ENCODE results near the gene ZNF653.

Gene ZNF653

GRCh38 chr19:11504502-11505031 is 1.1 kb downstream of the ZNF653 start:
- Mint-ChIP-seq H3K36me3 (peaks cover 6% of the 10 kb centered on the region), H3K27me3 (no peaks in the 10 kb centered on the region), H3K9me3 (no peaks in the 10 kb centered on the region), H3K4me1 (peaks cover 18% of the 10 kb centered on the region), H3K4me3 (peak overlapping the region; percentile 95), H3K27ac (peak overlapping the region; percentile 94)
- DNase-seq (ENCODE audit: low spot score in 2 of 2) (no peak), ATAC-seq (ENCODE audit: low read depth) (no peak)

- no peak for ATAC-seq (ENCODE audit: low read depth)
- peaks cover 10% of the 10 kb centered on the region for H3K36me3 Mint-ChIP-seq
- no peak overlapping the region for H3K4me3 Mint-ChIP-seq
These were observed 5.7 kb downstream of the ZNF653 start for GRCh38 chr19:11499890-11500420.

GRCh38 chr19:11499220-11499726 is 6.4 kb downstream of the ZNF653 start:
- Mint-ChIP-seq H3K4me1 (peaks cover 8% of the 10 kb centered on the region), H3K27ac (peak overlapping the region; percentile 8), H3K4me3 (no peak overlapping the region), H3K27me3 (no peaks in the 10 kb centered on the region), H3K9me3 (no peaks in the 10 kb centered on the region), H3K36me3 (peaks cover 12% of the 10 kb centered on the region)
- no peak for ATAC-seq (ENCODE audit: low read depth)
- no peak for DNase-seq (ENCODE audit: low spot score in 2 of 2)

More at GRCh38 chr19:11499890-11500420, 5.7 kb downstream of the ZNF653 start:
- no peak overlapping the region for H3K27ac Mint-ChIP-seq
- DNase-seq (ENCODE audit: low spot score in 2 of 2), result no peak
- H3K4me1 Mint-ChIP-seq, result peaks cover 15% of the 10 kb centered on the region
- H3K9me3 Mint-ChIP-seq, result no peaks in the 10 kb centered on the region
- no peaks in the 10 kb centered on the region for H3K27me3 Mint-ChIP-seq

- H3K27ac Mint-ChIP-seq, result no peak overlapping the region
- peaks cover 5% of the 10 kb centered on the region for H3K4me1 Mint-ChIP-seq
- ATAC-seq (ENCODE audit: low read depth) (peak; percentile 84), DNase-seq (ENCODE audit: low spot score in 2 of 2) (peak; percentile 56 to 63)
- H3K36me3 Mint-ChIP-seq, result peaks cover 15% of the 10 kb centered on the region
- no peaks in the 10 kb centered on the region for H3K27me3 Mint-ChIP-seq
- no peak overlapping the region for H3K4me3 Mint-ChIP-seq
- no peaks in the 10 kb centered on the region for H3K9me3 Mint-ChIP-seq
These were observed 9.1 kb downstream of the ZNF653 start for GRCh38 chr19:11496391-11497163.

- peaks cover 16% of the 10 kb centered on the region for H3K36me3 Mint-ChIP-seq
- H3K27ac Mint-ChIP-seq, result no peak overlapping the region
- H3K9me3 Mint-ChIP-seq, result no peaks in the 10 kb centered on the region
- peaks cover 3% of the 10 kb centered on the region for H3K4me1 Mint-ChIP-seq
- ATAC-seq (ENCODE audit: low read depth), result no peak
- no peak overlapping the region for H3K4me3 Mint-ChIP-seq
- DNase-seq (ENCODE audit: low spot score in 2 of 2), result no peak
- no peaks in the 10 kb centered on the region for H3K27me3 Mint-ChIP-seq
These were observed 9.8 kb downstream of the ZNF653 start for GRCh38 chr19:11495885-11496284.

GRCh38 chr19:11495481-11495880 is 10.2 kb downstream of the ZNF653 start:
- Mint-ChIP-seq H3K27me3 (no peaks in the 10 kb centered on the region), H3K27ac (no peak overlapping the region), H3K4me3 (no peak overlapping the region), H3K9me3 (no peaks in the 10 kb centered on the region), H3K4me1 (peaks cover 3% of the 10 kb centered on the region), H3K36me3 (peaks cover 17% of the 10 kb centered on the region)
- DNase-seq (ENCODE audit: low spot score in 2 of 2) (no peak), ATAC-seq (ENCODE audit: low read depth) (no peak)

GRCh38 chr19:11494634-11495285 is 10.9 kb downstream of the ZNF653 start:
- no peak overlapping the region for H3K27ac Mint-ChIP-seq
- no peak for ATAC-seq (ENCODE audit: low read depth)
- DNase-seq (ENCODE audit: low spot score in 2 of 2), result no peak
- H3K36me3 Mint-ChIP-seq, result peaks cover 18% of the 10 kb centered on the region
- no peak overlapping the region for H3K4me3 Mint-ChIP-seq
- no peaks in the 10 kb centered on the region for H3K27me3 Mint-ChIP-seq
- peaks cover 4% of the 10 kb centered on the region for H3K4me1 Mint-ChIP-seq
- no peaks in the 10 kb centered on the region for H3K9me3 Mint-ChIP-seq

GRCh38 chr19:11489378-11489777 is 16.3 kb downstream of the ZNF653 start:
- no peak overlapping the region for H3K27ac Mint-ChIP-seq
- H3K27me3 Mint-ChIP-seq, result no peaks in the 10 kb centered on the region
- H3K4me1 Mint-ChIP-seq, result peaks cover 3% of the 10 kb centered on the region
- ATAC-seq (ENCODE audit: low read depth) (no peak), DNase-seq (ENCODE audit: low spot score in 2 of 2) (no peak)
- H3K4me3 Mint-ChIP-seq, result no peak overlapping the region
- peaks cover 19% of the 10 kb centered on the region for H3K36me3 Mint-ChIP-seq
- no peaks in the 10 kb centered on the region for H3K9me3 Mint-ChIP-seq

GRCh38 chr19:11486661-11487503 is 18.8 kb downstream of the ZNF653 start:
- no peak for ATAC-seq (ENCODE audit: low read depth)
- H3K36me3 Mint-ChIP-seq, result peaks cover 19% of the 10 kb centered on the region

GRCh38 chr19:11485245-11485837 is 20.3 kb downstream of the ZNF653 start:
- no peak for DNase-seq (ENCODE audit: low spot score in 2 of 2)
- Mint-ChIP-seq H3K9me3 (no peaks in the 10 kb centered on the region), H3K4me1 (peaks cover 15% of the 10 kb centered on the region), H3K36me3 (peaks cover 15% of the 10 kb centered on the region), H3K27ac (no peak overlapping the region), H3K4me3 (no peak overlapping the region), H3K27me3 (peaks cover 4% of the 10 kb centered on the region)
- no peak for ATAC-seq (ENCODE audit: low read depth)

More at GRCh38 chr19:11486661-11487503, 18.8 kb downstream of the ZNF653 start:
- DNase-seq (ENCODE audit: low spot score in 2 of 2), result no peak
- no peak overlapping the region for H3K4me3 Mint-ChIP-seq
- no peak overlapping the region for H3K27ac Mint-ChIP-seq
- peaks cover 11% of the 10 kb centered on the region for H3K4me1 Mint-ChIP-seq
- peaks cover 4% of the 10 kb centered on the region for H3K27me3 Mint-ChIP-seq
- no peaks in the 10 kb centered on the region for H3K9me3 Mint-ChIP-seq

- H3K27me3 Mint-ChIP-seq, result peaks cover 8% of the 10 kb centered on the region
- H3K36me3 Mint-ChIP-seq, result peaks cover 9% of the 10 kb centered on the region
- ATAC-seq (ENCODE audit: low read depth), result no peak
- no peak overlapping the region for H3K27ac Mint-ChIP-seq
- H3K4me3 Mint-ChIP-seq, result no peak overlapping the region
- DNase-seq (ENCODE audit: low spot score in 2 of 2), result no peak
- peaks cover 1% of the 10 kb centered on the region for H3K9me3 Mint-ChIP-seq
- peaks cover 18% of the 10 kb centered on the region for H3K4me1 Mint-ChIP-seq
These were observed 22.1 kb downstream of the ZNF653 start for GRCh38 chr19:11483366-11484111.

- peaks cover 1% of the 10 kb centered on the region for H3K9me3 Mint-ChIP-seq
- peaks cover 10% of the 10 kb centered on the region for H3K27me3 Mint-ChIP-seq
- H3K4me3 Mint-ChIP-seq, result peak overlapping the region; percentile 76
- peaks cover 20% of the 10 kb centered on the region for H3K4me1 Mint-ChIP-seq
- H3K36me3 Mint-ChIP-seq, result peaks cover 9% of the 10 kb centered on the region
- DNase-seq (ENCODE audit: low spot score in 2 of 2), result peak; percentile 90 to 92
- peak; percentile 82 for ATAC-seq (ENCODE audit: low read depth)
- H3K27ac Mint-ChIP-seq, result peak overlapping the region; percentile 85
These were observed 23.1 kb downstream of the ZNF653 start for GRCh38 chr19:11482384-11483050.
